GM23338 (cell line): Measurements from ENCODE around the gene IVD. TPM values are rescaled to one million over a fixed set of nuclear protein-coding genes. Genes with fewer than 3 reads are reported as not detected.

Source experiments
- ATAC-seq: fragments of 200-7000 bp; cut with Tn5 transposase; 3 replicates; pipeline ENCODE4 v1.9.1; 2020
- DNase-seq: peaks from one replicate; pipeline ENCODE4 v3.0.0-alpha.2; 2015; ENCODE audit warnings: low spot score
- H2AFZ ChIP-seq: fragments of 200-600 bp; sonication (generic); 2 replicates; pipeline ENCODE4 v1.8.0; 2016; ENCODE audit warnings: antibody characterized with exemption, mild to moderate bottlenecking, moderate library complexity
- H3F3A ChIP-seq: fragments of 200-600 bp; sonication (generic); replicated peaks from 2 replicates; pipeline ENCODE4 v1.8.0; 2017; ENCODE audit warnings: antibody characterized with exemption, mixed run types, low read depth
- H3K27ac ChIP-seq: fragments of 200-600 bp; sonication (generic); 2 replicates; pipeline ENCODE4 v1.6.1; 2016; ENCODE audit warnings: low read depth
- H3K27me3 ChIP-seq: fragments of 200-600 bp; sonication (generic); 2 replicates; pipeline ENCODE4 v1.8.0; 2016; ENCODE audit warnings: mild to moderate bottlenecking, mixed run types, moderate library complexity; ENCODE audit not compliant: insufficient read depth
- H3K36me3 ChIP-seq: fragments of 200-600 bp; sonication (generic); 2 replicates; pipeline ENCODE4 v1.8.0; 2016; ENCODE audit warnings: mild to moderate bottlenecking; ENCODE audit not compliant: insufficient read depth
- H3K4me1 ChIP-seq: fragments of 200-600 bp; sonication (generic); 2 replicates; pipeline ENCODE4 v1.8.0; 2016; ENCODE audit warnings: mild to moderate bottlenecking, moderate library complexity; ENCODE audit not compliant: insufficient read depth
- H3K4me2 ChIP-seq: fragments of 200-600 bp; sonication (generic); 2 replicates; pipeline ENCODE4 v1.7.1; 2017; ENCODE audit warnings: mixed run types
- H3K4me3 ChIP-seq: fragments of 200-600 bp; sonication (generic); 2 replicates; pipeline ENCODE4 v1.6.1; 2016; ENCODE audit warnings: mixed run types
- H3K79me2 ChIP-seq: fragments of 200-600 bp; sonication (generic); replicated peaks from 2 replicates; pipeline ENCODE4 v1.8.0; 2017; ENCODE audit warnings: mild to moderate bottlenecking; ENCODE audit not compliant: insufficient read depth
- H3K9me2 ChIP-seq: fragments of 200-600 bp; sonication (generic); 2 replicates; pipeline ENCODE4 v1.8.0; 2017; ENCODE audit not compliant: insufficient read depth
- H4K20me1 ChIP-seq: fragments of 200-600 bp; sonication (generic); replicated peaks from 2 replicates; pipeline ENCODE4 v1.8.0; 2017; ENCODE audit warnings: mild to moderate bottlenecking; ENCODE audit not compliant: insufficient read depth
- H3K27ac Mint-ChIP-seq: 2 replicates; pipeline ENCODE4 v1.8.0; 2020; ENCODE audit warnings: inconsistent platforms, mild to moderate bottlenecking, moderate library complexity, mixed read lengths
- H3K27me3 Mint-ChIP-seq: 3 replicates; pipeline ENCODE4 v1.8.0; 2022; ENCODE audit warnings: low read depth, mild to moderate bottlenecking, moderate library complexity, mixed read lengths, inconsistent platforms; ENCODE audit not compliant: insufficient read depth, poor library complexity
- H3K36me3 Mint-ChIP-seq: 3 replicates; pipeline ENCODE4 v1.8.0; 2021; ENCODE audit warnings: low read depth, mild to moderate bottlenecking, inconsistent platforms, moderate library complexity, mixed read lengths
- H3K4me1 Mint-ChIP-seq: 3 replicates; pipeline ENCODE4 v1.8.0; 2020; ENCODE audit warnings: mild to moderate bottlenecking, inconsistent platforms, mixed read lengths
- H3K4me3 Mint-ChIP-seq: 3 replicates; pipeline ENCODE4 v1.8.0; 2021; ENCODE audit warnings: moderate library complexity, mild to moderate bottlenecking, inconsistent platforms, mixed read lengths
- H3K9me3 Mint-ChIP-seq: 3 replicates; pipeline ENCODE4 v1.8.0; 2020; ENCODE audit warnings: moderate library complexity, mild to moderate bottlenecking, inconsistent platforms, mixed read lengths
- CREB1 ChIP-seq: fragments of 250-450 bp; sonication (Bioruptor Pico); IDR thresholded peaks from 2 replicates; pipeline ENCODE4 v1.5.0; 2020; ENCODE audit warnings: low read depth, mild to moderate bottlenecking, moderate library complexity
- CTCF ChIP-seq, 2 experiments: fragments of 200-600 bp in 1 of 2; sonication (generic) in 1 of 2; conservative IDR thresholded peaks; 2 replicates each; pipeline versions ENCODE4 v1.5.1 to v1.6.1; 2016 to 2017; ENCODE audit warnings: antibody characterized with exemption in 2 of 2, low read depth in 2 of 2, mild to moderate bottlenecking in 2 of 2, moderate library complexity in 1 of 2
- ETS1 ChIP-seq: IDR thresholded peaks from 2 replicates; pipeline ENCODE4 v1.6.1; 2016; ENCODE audit warnings: antibody characterized with exemption
- EZH2 ChIP-seq: fragments of 200-600 bp; sonication (generic); IDR thresholded peaks from one replicate; pipeline ENCODE4 v1.8.0; 2017; ENCODE audit warnings: antibody characterized with exemption, mild to moderate bottlenecking, low read depth; ENCODE audit not compliant: unreplicated experiment
- EZH2phosphoT487 ChIP-seq: fragments of 200-600 bp; sonication (generic); IDR thresholded peaks from one replicate; pipeline ENCODE4 v1.8.1; 2018; ENCODE audit warnings: antibody characterized with exemption; ENCODE audit not compliant: unreplicated experiment
- JUNB ChIP-seq: IDR thresholded peaks from one replicate; pipeline ENCODE4 v1.6.1; 2016; ENCODE audit warnings: antibody characterized with exemption; ENCODE audit not compliant: unreplicated experiment
- NANOG ChIP-seq: IDR thresholded peaks from 2 replicates; pipeline ENCODE4 v1.6.1; 2016; ENCODE audit warnings: antibody characterized with exemption, borderline replicate concordance
- POLR2AphosphoS5 ChIP-seq: IDR thresholded peaks from 2 replicates; pipeline ENCODE4 v1.6.1; 2016; ENCODE audit warnings: antibody characterized with exemption, low read depth
- REST ChIP-seq: IDR thresholded peaks from one replicate; pipeline ENCODE4 v1.6.1; 2018; ENCODE audit warnings: antibody characterized with exemption; ENCODE audit not compliant: unreplicated experiment
- STAT1 ChIP-seq: IDR thresholded peaks from one replicate; pipeline ENCODE4 v1.6.1; 2016; ENCODE audit warnings: antibody characterized with exemption; ENCODE audit not compliant: unreplicated experiment
- ZNF114 ChIP-seq: fragments of 250-450 bp; sonication (Bioruptor Pico); IDR thresholded peaks from 2 replicates; pipeline ENCODE4 v1.5.0; 2020; ENCODE audit warnings: mild to moderate bottlenecking, moderate library complexity
- ZNF331 ChIP-seq: fragments of 250-450 bp; sonication (Bioruptor Pico); IDR thresholded peaks from 2 replicates; pipeline ENCODE4 v1.5.0; 2020; ENCODE audit warnings: low read depth, mild to moderate bottlenecking, moderate library complexity
- ZNF462 ChIP-seq: fragments of 250-450 bp; sonication (Bioruptor Pico); IDR thresholded peaks from 2 replicates; pipeline ENCODE4 v1.5.0; 2020; ENCODE audit warnings: mild to moderate bottlenecking, moderate library complexity
- polyA plus RNA-seq: library from polyadenylated mRNA; unstranded; fragments of >200 nt; fragmentation: Nextera tagmentation; extraction: Ambion mirVana; gene quantifications from 2 replicates; pipeline ENCODE4 v1.2.1, GENCODE V29; 2016
- total RNA-seq: library from RNA; depleted of rRNA; stranded (reverse); fragments of >200 nt; shearing (Covaris generic); gene quantifications from 2 replicates; pipeline ENCODE4 v1.2.3, GENCODE V29; 2014

IVD gene
- total and polyA plus RNA-seq, 2 experiments from 2014 or later: 54.1 to 75.4 TPM

- TF ChIP-seq STAT1: no peak
- TF ChIP-seq EZH2phosphoT487: no peak
- TF ChIP-seq CREB1: no peak
- TF ChIP-seq ZNF331 (CRISPR knock-in tag): no peak
- TF ChIP-seq NANOG: no peak
- TF ChIP-seq ZNF462 (CRISPR knock-in tag): no peak
- TF ChIP-seq CTCF (conservative IDR thresholded peaks at IDR 0.05; ENCODE audit: low read depth in 2 of 2): no peak
- no peak for TF ChIP-seq EZH2
- TF ChIP-seq ZNF114 (CRISPR knock-in tag): no peak
- TF ChIP-seq POLR2AphosphoS5: no peak
- no peak for TF ChIP-seq REST
- TF ChIP-seq ETS1: no peak
- TF ChIP-seq JUNB: no peak
- H3K4me1 ChIP-seq: peaks cover 15% of the 10 kb centered on the region
- DNase-seq: no peak
- peaks cover 5% of the 10 kb centered on the region; the same call in 1 of the 2 replicates for H3F3A ChIP-seq
- Mint-ChIP-seq H3K4me3 (no peak overlapping the region), H3K27me3 (peaks cover 21% of the 10 kb centered on the region), H3K36me3 (no peaks in the 10 kb centered on the region), H3K9me3 (no peaks in the 10 kb centered on the region), H3K4me1 (peaks cover 20% of the 10 kb centered on the region), H3K27ac (no peak overlapping the region)
- H3K27ac ChIP-seq: no peak overlapping the region
- no peaks in the 10 kb centered on the region for H3K79me2 ChIP-seq
- H3K4me3 ChIP-seq: no peak overlapping the region
- no peaks in the 10 kb centered on the region for H3K36me3 ChIP-seq
- peaks cover 3% of the 10 kb centered on the region; the same call in 1 of the 2 replicates for H3K27me3 ChIP-seq
- no peak for ATAC-seq
- no peaks in the 10 kb centered on the region for H4K20me1 ChIP-seq
- H3K9me2 ChIP-seq: no peaks in the 10 kb centered on the region
- H2AFZ ChIP-seq: no peak overlapping the region
- H3K4me2 ChIP-seq: no peak overlapping the region
Measured at GRCh38 chr15:40428185-40428584, 22.6 kb downstream of the IVD start.
